Measurements from ENCODE around the gene TNKS1BP1. TPM values are rescaled to one million over a fixed set of nuclear protein-coding genes. Genes with fewer than 3 reads are reported as not detected.

Gene TNKS1BP1
- total and polyA plus RNA-seq, 2 experiments from 2014 or later = 64.2 to 72.2 TPM

- no peak for TF ChIP-seq CREB1 (CRISPR knock-in tag; IDR thresholded peaks at IDR 0.05; ENCODE audit: low read depth)
- TF ChIP-seq EZH2phosphoT487 (IDR thresholded peaks at IDR 0.05; ENCODE audit: unreplicated experiment) = no peak
- TF ChIP-seq REST (IDR thresholded peaks at IDR 0.05; ENCODE audit: unreplicated experiment) = no peak
- TF ChIP-seq CTCF (conservative IDR thresholded peaks at IDR 0.05; ENCODE audit: low read depth in 2 of 2) = no peak
- TF ChIP-seq ZNF462 (CRISPR knock-in tag; IDR thresholded peaks at IDR 0.05) = no peak
- TF ChIP-seq JUNB (IDR thresholded peaks at IDR 0.05; ENCODE audit: unreplicated experiment) = no peak
- no peak for TF ChIP-seq ETS1 (IDR thresholded peaks at IDR 0.05)
- TF ChIP-seq EZH2 (IDR thresholded peaks at IDR 0.05; ENCODE audit: low read depth, unreplicated experiment) = no peak
- TF ChIP-seq POLR2AphosphoS5 (IDR thresholded peaks at IDR 0.05; ENCODE audit: low read depth) = no peak
- no peak for TF ChIP-seq STAT1 (IDR thresholded peaks at IDR 0.05; ENCODE audit: unreplicated experiment)
- no peak for TF ChIP-seq ZNF331 (CRISPR knock-in tag; IDR thresholded peaks at IDR 0.05; ENCODE audit: low read depth)
- TF ChIP-seq ZNF114 (CRISPR knock-in tag; IDR thresholded peaks at IDR 0.05) = no peak
- no peak for TF ChIP-seq NANOG (IDR thresholded peaks at IDR 0.05; ENCODE audit: borderline replicate concordance)
- peak overlapping the region; percentile 94 for H3K4me3 ChIP-seq
- Mint-ChIP-seq H3K36me3 (ENCODE audit: low read depth) (peaks cover 75% of the 10 kb centered on the region), H3K9me3 (peaks cover 3% of the 10 kb centered on the region; the same call in 1 of the 3 replicates), H3K4me1 (peaks cover 51% of the 10 kb centered on the region), H3K4me3 (peak overlapping the region; percentile 91), H3K27me3 (ENCODE audit: insufficient read depth, low read depth, poor library complexity) (peaks cover 18% of the 10 kb centered on the region), H3K27ac (peak overlapping the region; percentile 100)
- DNase-seq (ENCODE audit: low spot score) = no peak
- peak overlapping the region; percentile 83 for H3K4me2 ChIP-seq
- H3K79me2 ChIP-seq (replicated peaks; ENCODE audit: insufficient read depth) = peaks cover 33% of the 10 kb centered on the region
- H3K36me3 ChIP-seq (ENCODE audit: insufficient read depth) = peaks cover 33% of the 10 kb centered on the region
- 0 out of 2 replicates have a peak overlapping the region, but pooled peaks have one; percentile 15 for H2AFZ ChIP-seq
- no peaks in the 10 kb centered on the region for H3K27me3 ChIP-seq (ENCODE audit: insufficient read depth)
- no peak for ATAC-seq
- peaks cover 15% of the 10 kb centered on the region for H4K20me1 ChIP-seq (replicated peaks; ENCODE audit: insufficient read depth)
- H3K27ac ChIP-seq (ENCODE audit: low read depth) = peak overlapping the region; percentile 99
- H3K4me1 ChIP-seq (ENCODE audit: insufficient read depth) = peaks cover 36% of the 10 kb centered on the region
- H3K9me2 ChIP-seq (ENCODE audit: insufficient read depth) = no peaks in the 10 kb centered on the region
- H3F3A ChIP-seq (replicated peaks; ENCODE audit: low read depth) = peaks cover 19% of the 10 kb centered on the region
Observed at GRCh38 chr11:57325735-57326048, 940 bp upstream of the TNKS1BP1 start.

Data from GM23338 (cell line).